ENCODE measurements around the gene EFCAB11. TPM values are rescaled to one million over a fixed set of nuclear protein-coding genes. Genes with fewer than 3 reads are reported as not detected.

The EFCAB11 gene
- total and polyA plus RNA-seq, 9 of the 15 experiments (the other 6 are each of a cell fraction or from before 2014, with no cell fraction given), result 13.4 to 37.9 (median 17.4) TPM

DNA sequence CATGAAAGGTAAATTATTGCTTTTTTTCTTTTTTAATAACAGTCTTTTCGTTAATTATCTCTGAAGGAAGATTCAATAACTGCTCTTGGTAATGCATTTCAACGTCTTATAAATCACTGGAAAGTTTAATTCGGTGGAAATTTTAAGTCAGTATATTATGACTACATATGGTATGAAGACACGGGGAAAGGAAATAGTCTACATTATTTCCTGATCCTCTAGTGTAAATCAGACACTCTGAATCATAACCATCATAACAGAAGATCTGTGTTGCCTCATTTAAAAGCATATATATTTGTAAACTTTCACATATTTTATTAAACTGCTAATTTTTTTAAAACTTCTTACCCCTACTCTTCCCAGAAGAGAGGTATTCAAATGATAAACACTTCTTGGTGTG, 53.7 kb downstream of the EFCAB11 start:
- no peaks in the 10 kb centered on the region for H3K27me3 ChIP-seq (ENCODE audit: control insufficient read depth in 2 of 2, insufficient read depth in 2 of 2, low read length in 2 of 2)
- H3K9ac ChIP-seq (ENCODE audit: insufficient read depth in 1 of 2, low read depth in 2 of 2, low read length in 2 of 2), result no peak overlapping the region
- no peaks in the 10 kb centered on the region for H3K4me1 ChIP-seq (replicated peaks in 1 of 2; ENCODE audit: control insufficient read depth in 2 of 2, insufficient read depth in 2 of 2, low read length in 2 of 2)
- H3K27ac ChIP-seq (ENCODE audit: extremely low read depth, low read depth, low read length), result no peak overlapping the region
- no TSS peak for BruUV-seq (replicated peaks)
- intact Hi-C loops (cut with micrococcal nuclease), result no loop called here
- H3K4me2 ChIP-seq (ENCODE audit: insufficient read depth, low read length), result no peak overlapping the region
- TF ChIP-seq SMARCA4 (IDR thresholded peaks at IDR 0.05) (no peak), TAF9B (IDR thresholded peaks at IDR 0.05; ENCODE audit: partially characterized antibody) (no peak), ATF7 (IDR thresholded peaks at IDR 0.05) (no peak), NR2C2 (CRISPR knock-in tag; IDR thresholded peaks at IDR 0.05) (no peak), NR2C2 (tag; IDR thresholded peaks at IDR 0.05) (no peak), ZNF699 (CRISPR knock-in tag; IDR thresholded peaks at IDR 0.05; ENCODE audit: insufficient replicate concordance) (no peak), ZFP30 (CRISPR knock-in tag; IDR thresholded peaks at IDR 0.05; ENCODE audit: borderline replicate concordance) (no peak), ZNF764 (CRISPR knock-in tag; IDR thresholded peaks at IDR 0.05; ENCODE audit: low read depth) (no peak), POLR2AphosphoS2 (IDR thresholded peaks at IDR 0.05; ENCODE audit: low read length) (no peak), ZNF507 (tag; conservative IDR thresholded peaks at IDR 0.05) (no peak), ZNF140 (CRISPR knock-in tag; IDR thresholded peaks at IDR 0.05) (no peak), CBFB (CRISPR knock-in tag; IDR thresholded peaks at IDR 0.05) (no peak), HMG20A (CRISPR knock-in tag; conservative IDR thresholded peaks at IDR 0.05) (no peak), ZNF311 (CRISPR knock-in tag; IDR thresholded peaks at IDR 0.05) (no peak), SIRT6 (IDR thresholded peaks at IDR 0.05; ENCODE audit: low read depth, low read length) (no peak), SUPT5H (IDR thresholded peaks at IDR 0.05) (no peak)
- TF ChIP-seq, protein P1, sequence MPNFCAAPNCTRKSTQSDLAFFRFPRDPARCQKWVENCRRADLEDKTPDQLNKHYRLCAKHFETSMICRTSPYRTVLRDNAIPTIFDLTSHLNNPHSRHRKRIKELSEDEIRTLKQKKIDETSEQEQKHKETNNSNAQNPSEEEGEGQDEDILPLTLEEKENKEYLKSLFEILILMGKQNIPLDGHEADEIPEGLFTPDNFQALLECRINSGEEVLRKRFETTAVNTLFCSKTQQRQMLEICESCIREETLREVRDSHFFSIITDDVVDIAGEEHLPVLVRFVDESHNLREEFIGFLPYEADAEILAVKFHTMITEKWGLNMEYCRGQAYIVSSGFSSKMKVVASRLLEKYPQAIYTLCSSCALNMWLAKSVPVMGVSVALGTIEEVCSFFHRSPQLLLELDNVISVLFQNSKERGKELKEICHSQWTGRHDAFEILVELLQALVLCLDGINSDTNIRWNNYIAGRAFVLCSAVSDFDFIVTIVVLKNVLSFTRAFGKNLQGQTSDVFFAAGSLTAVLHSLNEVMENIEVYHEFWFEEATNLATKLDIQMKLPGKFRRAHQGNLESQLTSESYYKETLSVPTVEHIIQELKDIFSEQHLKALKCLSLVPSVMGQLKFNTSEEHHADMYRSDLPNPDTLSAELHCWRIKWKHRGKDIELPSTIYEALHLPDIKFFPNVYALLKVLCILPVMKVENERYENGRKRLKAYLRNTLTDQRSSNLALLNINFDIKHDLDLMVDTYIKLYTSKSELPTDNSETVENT (CRISPR knock-in tag; IDR thresholded peaks at IDR 0.05), result no peak
- TF ChIP-seq, protein P2, sequence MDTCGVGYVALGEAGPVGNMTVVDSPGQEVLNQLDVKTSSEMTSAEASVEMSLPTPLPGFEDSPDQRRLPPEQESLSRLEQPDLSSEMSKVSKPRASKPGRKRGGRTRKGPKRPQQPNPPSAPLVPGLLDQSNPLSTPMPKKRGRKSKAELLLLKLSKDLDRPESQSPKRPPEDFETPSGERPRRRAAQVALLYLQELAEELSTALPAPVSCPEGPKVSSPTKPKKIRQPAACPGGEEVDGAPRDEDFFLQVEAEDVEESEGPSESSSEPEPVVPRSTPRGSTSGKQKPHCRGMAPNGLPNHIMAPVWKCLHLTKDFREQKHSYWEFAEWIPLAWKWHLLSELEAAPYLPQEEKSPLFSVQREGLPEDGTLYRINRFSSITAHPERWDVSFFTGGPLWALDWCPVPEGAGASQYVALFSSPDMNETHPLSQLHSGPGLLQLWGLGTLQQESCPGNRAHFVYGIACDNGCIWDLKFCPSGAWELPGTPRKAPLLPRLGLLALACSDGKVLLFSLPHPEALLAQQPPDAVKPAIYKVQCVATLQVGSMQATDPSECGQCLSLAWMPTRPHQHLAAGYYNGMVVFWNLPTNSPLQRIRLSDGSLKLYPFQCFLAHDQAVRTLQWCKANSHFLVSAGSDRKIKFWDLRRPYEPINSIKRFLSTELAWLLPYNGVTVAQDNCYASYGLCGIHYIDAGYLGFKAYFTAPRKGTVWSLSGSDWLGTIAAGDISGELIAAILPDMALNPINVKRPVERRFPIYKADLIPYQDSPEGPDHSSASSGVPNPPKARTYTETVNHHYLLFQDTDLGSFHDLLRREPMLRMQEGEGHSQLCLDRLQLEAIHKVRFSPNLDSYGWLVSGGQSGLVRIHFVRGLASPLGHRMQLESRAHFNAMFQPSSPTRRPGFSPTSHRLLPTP (IDR thresholded peaks at IDR 0.05; ENCODE audit: borderline replicate concordance, extremely low read depth, insufficient read length), result no peak
- TF ChIP-seq, protein P3, sequence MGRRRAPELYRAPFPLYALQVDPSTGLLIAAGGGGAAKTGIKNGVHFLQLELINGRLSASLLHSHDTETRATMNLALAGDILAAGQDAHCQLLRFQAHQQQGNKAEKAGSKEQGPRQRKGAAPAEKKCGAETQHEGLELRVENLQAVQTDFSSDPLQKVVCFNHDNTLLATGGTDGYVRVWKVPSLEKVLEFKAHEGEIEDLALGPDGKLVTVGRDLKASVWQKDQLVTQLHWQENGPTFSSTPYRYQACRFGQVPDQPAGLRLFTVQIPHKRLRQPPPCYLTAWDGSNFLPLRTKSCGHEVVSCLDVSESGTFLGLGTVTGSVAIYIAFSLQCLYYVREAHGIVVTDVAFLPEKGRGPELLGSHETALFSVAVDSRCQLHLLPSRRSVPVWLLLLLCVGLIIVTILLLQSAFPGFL (CRISPR knock-in tag; IDR thresholded peaks at IDR 0.05), result no peak
- H2AFZ ChIP-seq (ENCODE audit: low read depth, low read length), result no peak overlapping the region
- H3K36me3 ChIP-seq (ENCODE audit: control insufficient read depth, insufficient read depth, low read length), result no peaks in the 10 kb centered on the region
- in situ Hi-C loops (cut with MboI), result no loop called here
- POLR2A ChIA-PET, result no interaction called here
- H3K9me3 ChIP-seq (replicated peaks; ENCODE audit: control insufficient read depth, insufficient read depth, low read depth, low read length), result no peaks in the 10 kb centered on the region
- no peaks in the 10 kb centered on the region for H4K20me1 ChIP-seq (replicated peaks; ENCODE audit: control insufficient read depth, insufficient read depth, low read length)
- DNase-seq (ENCODE audit: extremely low read depth in 1 of 4, low spot score in 3 of 4), result no peak
- H3K79me2 ChIP-seq (ENCODE audit: control insufficient read depth, insufficient read depth, low read length), result no peaks in the 10 kb centered on the region
- WGBS (ENCODE audit: insufficient coverage, low coverage, missing lambda C conversion rate), result 2% methylated on average over 4 of the region's 4 CpGs
- no peak for FAIRE-seq
- no peak for ATAC-seq
- CTCF ChIA-PET (ENCODE audit: low intra/inter-chr PET ratio), result no interaction called here
- no peak overlapping the region for H3K4me3 ChIP-seq
- no peaks in the 10 kb centered on the region for H3K9me1 ChIP-seq (ENCODE audit: control insufficient read depth, insufficient read depth, low read length)
